GM21825 (cell line): ENCODE measurements around the gene FIBIN.
"Not testable (repeated sequence)": the region's sequence is repeated elsewhere in the genome, so short reads cannot be mapped to it uniquely, and the experiment has no call there.

Source experiments
- ATAC-seq: cut with Tn5 transposase; IDR thresholded peaks from one replicate; pipeline ENCODE4 v1.9.1; 2021; ENCODE audit warnings: mild to moderate bottlenecking, moderate library complexity; ENCODE audit not compliant: unreplicated experiment

FIBIN gene

GRCh38 chr11:26993965-26994457 lies at the start of gene FIBIN:
Gene FIBIN, plus strand, starts transcription at chr11:26994112. Its CDS starts 415 bp downstream, at chr11:26994527.
- no peak for ATAC-seq

- no peak for ATAC-seq
Measured at GRCh38 chr11:26944866-26945664, 48.8 kb upstream of the FIBIN start.

DNA sequence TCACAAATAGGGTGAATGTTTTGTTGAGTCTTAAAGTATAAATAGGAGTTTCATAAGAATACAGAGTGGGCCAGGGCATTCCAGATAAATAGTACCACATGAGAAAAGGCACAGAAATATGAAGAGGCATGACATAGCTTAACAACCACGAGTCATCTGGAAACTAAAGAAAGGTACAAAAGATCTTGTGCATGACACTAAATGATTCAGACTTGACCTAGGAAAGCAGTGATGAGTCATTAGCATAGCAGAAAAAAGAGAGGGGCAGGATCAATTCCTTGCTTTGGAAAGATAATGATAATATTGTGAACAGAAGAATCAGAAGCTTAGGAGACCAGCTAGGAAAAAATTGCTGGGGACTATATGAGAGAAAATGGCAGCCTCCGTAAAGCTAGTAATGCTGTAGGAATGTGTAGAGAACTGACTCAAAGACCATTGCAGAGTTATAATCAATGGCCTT lies 47.6 kb upstream of the FIBIN start:
- no peak for ATAC-seq

GRCh38 chr11:26947379-26947844 lies 46.5 kb upstream of the FIBIN start:
- ATAC-seq = no peak

DNA sequence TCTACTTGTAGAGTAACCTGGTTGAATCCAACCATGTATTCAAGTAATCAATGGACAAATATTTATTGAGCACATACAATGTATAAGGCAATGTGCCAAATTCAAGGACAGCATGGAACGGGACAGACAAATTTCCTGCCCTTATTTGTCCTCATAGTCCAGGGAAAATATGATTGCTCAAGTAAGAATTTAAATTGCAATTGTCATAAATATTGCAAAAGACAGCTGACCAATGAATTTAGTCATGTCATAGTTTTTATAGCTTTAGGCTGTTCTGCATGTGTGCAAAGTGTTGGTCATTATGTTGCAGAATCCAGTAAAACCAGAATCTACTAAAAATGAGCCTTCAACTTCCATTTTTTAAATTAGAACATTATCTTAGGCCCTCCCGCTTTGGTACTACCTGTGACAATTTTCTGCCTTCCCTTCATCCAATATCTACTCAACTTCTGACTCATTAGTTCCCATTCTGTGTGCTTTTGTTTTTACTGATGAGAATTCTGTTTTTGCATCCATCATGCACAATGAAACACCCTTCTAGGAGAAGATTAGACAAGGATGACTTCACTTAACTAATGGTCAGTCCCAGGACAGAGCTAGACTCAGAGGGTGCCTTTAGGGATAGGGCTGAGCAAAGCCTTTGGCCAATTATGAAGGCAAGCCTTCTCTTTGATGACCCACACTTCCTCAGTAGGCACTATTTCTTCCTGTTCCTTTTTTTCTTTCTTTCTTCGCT lies 45.8 kb upstream of the FIBIN start:
- no peak for ATAC-seq

DNA sequence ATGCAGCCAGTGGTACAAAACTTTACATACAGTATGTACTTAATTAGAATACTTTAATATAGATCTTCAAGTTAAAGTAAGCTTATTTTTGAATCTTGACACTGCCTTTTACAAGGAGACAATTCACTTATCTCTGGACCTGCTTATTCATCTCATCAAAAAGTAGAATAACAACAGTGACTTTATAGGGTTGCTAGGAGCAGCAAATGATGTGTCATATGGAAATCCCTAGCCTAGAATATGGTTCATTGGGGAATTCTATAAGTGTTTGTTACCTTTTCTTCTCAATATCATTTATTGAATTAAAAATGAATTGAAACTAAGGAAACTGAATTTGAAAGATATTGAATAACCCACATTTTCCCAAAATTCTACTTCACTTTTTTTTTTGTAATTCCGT lies 45.0 kb upstream of the FIBIN start:
- ATAC-seq = no peak

- ATAC-seq = no peak
Measured at GRCh38 chr11:26949846-26950245, 44.1 kb upstream of the FIBIN start.

DNA sequence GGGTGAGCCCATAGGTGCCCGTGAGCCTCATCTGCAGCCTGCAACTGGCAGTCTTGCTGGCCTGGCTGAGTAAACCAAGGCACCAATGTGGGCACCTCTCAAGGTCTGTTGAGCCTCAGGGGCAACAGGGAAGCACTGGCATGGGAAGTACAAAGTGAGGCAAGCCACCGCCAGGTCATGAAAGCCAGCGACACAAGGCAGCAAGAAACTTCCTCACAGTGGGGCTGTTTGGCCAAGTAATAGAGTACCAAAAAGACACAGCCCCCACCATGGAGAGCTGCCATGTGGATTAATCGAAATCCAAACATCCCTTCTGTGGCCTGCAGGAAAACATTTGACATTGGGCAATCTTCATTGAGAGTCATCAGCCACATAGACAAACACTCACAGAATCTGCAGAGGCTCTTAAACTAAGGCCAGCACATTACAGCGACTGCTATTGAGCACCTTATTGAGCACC lies 43.6 kb upstream of the FIBIN start:
- ATAC-seq = no peak

GRCh38 chr11:26951809-26952515 lies 42.0 kb upstream of the FIBIN start:
- ATAC-seq = no peak

- no peak for ATAC-seq
Measured at GRCh38 chr11:26953770-26954392, 40.0 kb upstream of the FIBIN start.

DNA sequence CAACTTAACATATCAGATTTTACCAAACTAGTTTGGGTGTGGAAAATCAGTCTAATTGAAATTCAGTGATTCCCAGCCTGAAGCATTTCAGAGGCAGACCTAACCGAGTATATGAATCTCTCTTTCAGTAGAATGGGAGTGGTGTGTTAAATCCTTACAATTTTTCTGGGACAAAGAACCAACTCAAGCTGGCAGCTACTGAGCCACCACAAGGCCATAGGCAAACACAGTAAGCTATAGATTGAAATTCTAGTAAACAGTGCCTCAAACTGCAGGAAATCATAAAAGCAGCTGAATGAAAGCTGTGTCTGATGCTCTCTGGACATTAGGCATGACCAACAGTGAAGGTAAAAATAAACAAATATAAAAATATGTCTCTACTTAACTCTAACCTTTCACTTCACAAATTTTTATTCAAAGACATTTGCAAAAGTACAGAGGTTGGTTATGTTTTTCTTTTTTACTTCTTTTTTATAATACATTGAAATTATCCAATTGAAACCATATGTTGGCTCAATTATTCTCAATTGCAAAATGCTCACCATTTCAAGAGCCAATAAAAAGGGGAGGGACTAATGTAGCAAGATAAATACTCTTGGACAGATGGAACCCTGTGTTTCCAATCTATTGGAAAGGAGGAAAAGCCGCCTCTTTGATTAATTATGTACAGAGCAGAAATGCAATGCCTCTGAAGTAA lies 35.8 kb upstream of the FIBIN start:
- no peak for ATAC-seq

DNA sequence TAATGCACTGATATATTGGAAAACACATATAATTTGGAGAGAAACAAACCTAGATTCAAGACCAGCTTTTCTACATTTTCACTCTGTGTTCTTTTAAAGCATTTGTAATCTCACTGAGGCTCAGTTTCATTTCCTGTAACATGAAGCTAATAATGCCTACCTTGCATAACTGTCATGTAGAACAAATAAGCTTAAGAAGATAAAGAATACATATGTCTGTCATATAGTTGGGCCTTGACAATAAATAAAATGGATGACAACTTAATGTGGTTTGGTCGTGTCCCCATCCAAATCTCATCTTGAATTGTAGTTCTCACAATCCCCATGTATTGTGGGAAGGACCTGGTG lies 35.2 kb upstream of the FIBIN start:
- ATAC-seq = no peak

GRCh38 chr11:26960281-26960680 lies 33.6 kb upstream of the FIBIN start:
- ATAC-seq = no peak

DNA sequence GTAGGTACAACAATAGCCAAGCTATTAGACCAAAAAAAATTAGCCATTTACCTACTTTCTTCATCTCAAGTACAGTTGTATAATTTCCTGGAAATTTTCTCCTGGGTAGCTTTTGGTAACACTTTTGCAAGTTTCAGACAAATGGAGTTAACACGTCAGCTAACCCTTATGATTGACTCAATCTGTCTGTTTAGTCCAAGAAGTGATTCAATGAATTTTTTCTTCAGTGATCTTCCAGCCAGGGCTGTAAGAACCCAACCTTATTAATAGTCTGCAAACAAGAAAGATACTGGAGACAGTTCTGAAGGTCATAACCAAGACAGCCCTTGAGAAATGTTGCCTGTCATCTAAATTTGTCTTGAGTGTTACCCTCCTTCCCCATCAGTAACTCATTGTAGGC lies 30.1 kb upstream of the FIBIN start:
- ATAC-seq = no peak

DNA sequence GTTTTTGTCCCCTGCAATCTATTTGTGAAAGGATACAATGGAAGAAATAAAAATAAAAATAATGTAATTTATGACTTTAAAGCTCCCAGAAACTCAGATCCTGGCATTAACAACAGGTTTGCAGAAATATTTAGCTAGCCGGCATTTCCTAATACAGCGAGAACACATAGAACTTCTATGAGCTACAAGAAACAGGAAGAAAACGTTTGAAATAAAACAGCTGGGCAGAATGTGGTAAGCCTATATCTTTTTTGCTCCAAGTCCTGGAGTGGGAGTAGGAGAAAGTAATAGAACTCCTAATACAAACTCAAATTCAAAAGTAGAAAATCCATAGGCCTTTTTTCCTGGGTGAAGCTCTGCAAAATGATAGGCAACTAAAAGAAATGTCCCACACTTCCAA lies 29.6 kb upstream of the FIBIN start:
- ATAC-seq = no peak

GRCh38 chr11:26964847-26965485 lies 28.9 kb upstream of the FIBIN start:
- not testable (repeated sequence) for ATAC-seq

GRCh38 chr11:26971961-26972360 lies 22.0 kb upstream of the FIBIN start:
- no peak for ATAC-seq

DNA sequence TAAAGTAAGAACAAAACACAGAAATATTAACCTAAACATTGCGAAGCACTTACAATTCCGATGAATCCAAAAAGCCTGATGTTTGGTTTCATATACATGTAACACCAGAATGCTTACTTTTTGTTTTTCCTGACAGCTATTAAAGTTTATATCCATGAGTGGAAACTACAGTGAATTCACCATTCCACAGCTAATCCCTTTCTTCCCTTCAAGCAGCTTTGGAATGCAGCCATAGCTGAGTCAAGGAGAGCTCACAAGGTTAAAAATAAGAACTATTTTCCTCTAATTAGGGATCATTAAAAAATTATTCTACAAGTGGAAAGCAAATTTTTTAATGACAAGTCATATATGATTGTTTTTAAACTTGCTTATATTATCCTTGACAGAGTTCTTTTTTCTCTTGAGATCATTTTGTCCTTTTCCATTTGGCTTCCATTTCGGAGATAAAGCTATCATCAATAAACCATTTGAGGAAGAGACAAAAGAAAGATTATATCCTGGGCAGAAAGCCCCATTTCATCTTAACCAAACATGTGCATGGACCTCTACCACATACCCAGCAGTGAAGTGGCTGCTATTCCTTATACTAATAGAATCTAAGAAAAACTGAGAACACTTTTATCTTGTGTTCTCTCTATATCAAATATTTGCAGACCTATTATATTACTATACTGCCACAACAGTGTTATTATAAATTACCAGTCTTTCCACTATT lies 19.7 kb upstream of the FIBIN start:
- ATAC-seq = no peak

- ATAC-seq = no peak
Measured at GRCh38 chr11:26974996-26975395, 18.9 kb upstream of the FIBIN start.
